ENCODE measurements around the gene TIMM17A. TPM values are rescaled to one million over a fixed set of nuclear protein-coding genes. Genes with fewer than 3 reads are reported as not detected.
"Not testable (repeated sequence)": the region's sequence is repeated elsewhere in the genome, so short reads cannot be mapped to it uniquely, and the experiment has no call there.

TIMM17A gene
- total RNA-seq, 1 donor from 2014 or later = 60.5 TPM

GRCh38 chr1:202014060-202014459, 58.8 kb downstream of the TIMM17A start:
- intact Hi-C loops (cut with micrococcal nuclease) = no loop called here

- intact Hi-C loops (cut with micrococcal nuclease) = no loop called here
These were observed 59.8 kb downstream of the TIMM17A start for GRCh38 chr1:202014915-202015661.

- intact Hi-C loops (cut with micrococcal nuclease) = no loop called here
These were observed 60.3 kb downstream of the TIMM17A start for GRCh38 chr1:202015662-202015937.

- intact Hi-C loops (cut with micrococcal nuclease) = no loop called here
These were observed 60.9 kb downstream of the TIMM17A start for GRCh38 chr1:202016022-202016810.

- intact Hi-C loops (cut with micrococcal nuclease) = no loop called here
These were observed 61.8 kb downstream of the TIMM17A start for GRCh38 chr1:202016811-202017748.

- intact Hi-C loops (cut with micrococcal nuclease) = no loop called here
These were observed 62.6 kb downstream of the TIMM17A start for GRCh38 chr1:202017749-202018467.

- intact Hi-C loops (cut with micrococcal nuclease) = no loop called here
These were observed 63.3 kb downstream of the TIMM17A start for GRCh38 chr1:202018468-202019234.

- intact Hi-C loops (cut with micrococcal nuclease) = not testable (repeated sequence)
These were observed 63.9 kb downstream of the TIMM17A start for GRCh38 chr1:202019235-202019558.

Other genes starting within 250 kb of the TIMM17A start
- gene IPO9, start 126.3 kb upstream of the TIMM17A start, total RNA-seq = 53.2 and 55.6 TPM in 2 replicates
- 1.8 and 2.2 TPM in 2 replicates for gene SHISA4, start 66.6 kb upstream of the TIMM17A start, total RNA-seq
- gene LMOD1, start 9.0 kb upstream of the TIMM17A start, total RNA-seq = not detected in 2 replicates
- gene RNPEP, start 27.1 kb downstream of the TIMM17A start, total RNA-seq = 26.8 and 28.1 TPM in 2 replicates
- gene ELF3, start 55.1 kb downstream of the TIMM17A start, total RNA-seq = 0.41 and 0.61 TPM in 2 replicates
- not detected in 2 replicates for gene GPR37L1, start 167.4 kb downstream of the TIMM17A start, total RNA-seq
- 67.8 and 71.6 TPM in 2 replicates for gene ARL8A, start 189.2 kb downstream of the TIMM17A start, total RNA-seq
- gene PTPN7, start 205.1 kb downstream of the TIMM17A start, total RNA-seq = 302 and 313 TPM in 2 replicates
- not detected in 2 replicates for gene LGR6, start 238.3 kb downstream of the TIMM17A start, total RNA-seq

All from T-helper 1 cell treated with Interleukin-12 subunit alpha and Interleukin-12 subunit beta and Interleukin-4 antibody, amounts not matched to agents 30 ng/mL and 1 ng/mL, for 36 hours (primary cell).